NT2/D1 (cell line): ENCODE data around the gene CCDC97.

Experiments
- YY1 ChIP-seq: IDR thresholded peaks from 2 replicates; pipeline ENCODE4 v1.6.1; 2011; ENCODE audit not compliant: insufficient read length, insufficient read depth
- ZNF274 ChIP-seq: IDR thresholded peaks from 2 replicates; pipeline ENCODE4 v1.6.1; 2011; ENCODE audit warnings: mild to moderate bottlenecking, low read depth, low read length

DNA sequence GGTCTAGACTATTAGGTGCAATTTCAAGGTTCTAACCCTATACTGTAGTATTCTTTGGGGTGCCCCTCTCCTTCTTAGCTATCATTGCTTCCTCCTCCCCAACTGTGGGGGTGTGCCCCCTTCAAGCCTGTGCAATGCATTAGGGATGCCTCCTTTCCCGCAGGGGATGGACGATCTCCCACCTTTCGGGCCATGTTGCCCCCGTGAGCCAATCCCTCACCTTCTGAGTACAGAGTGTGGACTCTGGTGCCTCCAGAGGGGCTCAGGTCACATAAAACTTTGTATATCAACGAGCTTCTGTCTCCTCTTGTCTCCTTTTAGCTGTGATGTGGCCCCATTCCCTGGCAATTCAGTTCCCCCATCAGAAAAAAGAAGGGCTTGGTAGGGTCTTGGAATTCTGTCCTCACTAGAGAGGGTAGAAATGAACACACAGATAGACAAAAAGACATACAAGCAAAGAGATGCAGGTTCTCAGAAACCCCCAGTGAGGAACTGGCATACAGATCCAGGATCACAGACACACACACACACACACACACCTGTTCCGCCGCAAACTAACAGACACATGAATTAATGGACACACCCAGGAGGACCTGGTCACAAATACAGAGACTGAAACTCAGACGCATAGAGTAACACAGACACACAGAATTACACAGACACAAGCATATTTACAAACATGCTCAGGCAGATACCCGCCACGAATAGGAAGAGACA is 48.3 kb upstream of the CCDC97 start:
- no peak for TF ChIP-seq ZNF274
- TF ChIP-seq YY1: no peak
